ENCODE measurements around the gene TBCC.
"Not testable (repeated sequence)": the region's sequence is repeated elsewhere in the genome, so short reads cannot be mapped to it uniquely, and the experiment has no call there.

The TBCC gene

GRCh38 chr6:42729731-42730130 lies 16.2 kb downstream of the TBCC start:
- DNase-seq (ENCODE audit: low read depth): no peak

GRCh38 chr6:42727627-42728026 lies 18.3 kb downstream of the TBCC start:
- DNase-seq (ENCODE audit: low read depth): no peak

- DNase-seq (ENCODE audit: low read depth): peak; percentile 2
These were observed 18.8 kb downstream of the TBCC start for GRCh38 chr6:42727087-42727611.

- DNase-seq (ENCODE audit: low read depth): peak; percentile 48
These were observed 19.3 kb downstream of the TBCC start for GRCh38 chr6:42726485-42727086.

GRCh38 chr6:42726026-42726425 lies 19.9 kb downstream of the TBCC start:
- DNase-seq (ENCODE audit: low read depth): no peak

GRCh38 chr6:42724825-42725224 lies 21.1 kb downstream of the TBCC start:
- DNase-seq (ENCODE audit: low read depth): no peak

GRCh38 chr6:42722497-42722896 lies 23.4 kb downstream of the TBCC start, which contains the start of gene PRPH2:
Gene PRPH2 (minus strand): TSS chr6:42722597. CDS start chr6:42722334, 263 bp downstream.
- no peak for DNase-seq (ENCODE audit: low read depth)

- no peak for DNase-seq (ENCODE audit: low read depth)
These were observed 25.2 kb downstream of the TBCC start for GRCh38 chr6:42720739-42721138.

- no peak for DNase-seq (ENCODE audit: low read depth)
These were observed 30.0 kb downstream of the TBCC start for GRCh38 chr6:42715871-42716270.

- DNase-seq (ENCODE audit: low read depth): no peak
These were observed 31.7 kb downstream of the TBCC start for GRCh38 chr6:42714098-42714761.

GRCh38 chr6:42711930-42712329 lies 34.0 kb downstream of the TBCC start:
- DNase-seq (ENCODE audit: low read depth): no peak

- DNase-seq (ENCODE audit: low read depth): no peak
These were observed 35.6 kb downstream of the TBCC start for GRCh38 chr6:42710316-42710715.

GRCh38 chr6:42709871-42710270 lies 36.0 kb downstream of the TBCC start:
- DNase-seq (ENCODE audit: low read depth): no peak

- no peak for DNase-seq (ENCODE audit: low read depth)
These were observed 37.8 kb downstream of the TBCC start for GRCh38 chr6:42708096-42708495.

- no peak for DNase-seq (ENCODE audit: low read depth)
These were observed 38.3 kb downstream of the TBCC start for GRCh38 chr6:42707595-42707994.

- DNase-seq (ENCODE audit: low read depth): no peak
These were observed 40.9 kb downstream of the TBCC start for GRCh38 chr6:42704937-42705374.

GRCh38 chr6:42704251-42704936 lies 41.5 kb downstream of the TBCC start:
- no peak for DNase-seq (ENCODE audit: low read depth)

GRCh38 chr6:42702786-42703185 lies 43.1 kb downstream of the TBCC start:
- DNase-seq (ENCODE audit: low read depth): not testable (repeated sequence)

- DNase-seq (ENCODE audit: low read depth): no peak
These were observed 43.7 kb downstream of the TBCC start for GRCh38 chr6:42702200-42702599.

- DNase-seq (ENCODE audit: low read depth): no peak
These were observed 47.7 kb downstream of the TBCC start for GRCh38 chr6:42698217-42698616.

- no peak for DNase-seq (ENCODE audit: low read depth)
These were observed 48.6 kb downstream of the TBCC start for GRCh38 chr6:42697268-42697655.

- DNase-seq (ENCODE audit: low read depth): no peak
These were observed 49.2 kb downstream of the TBCC start for GRCh38 chr6:42696526-42697267.

Measured in stimulated activated CD8-positive, alpha-beta memory T cell treated with anti-CD3 and anti-CD28 coated beads, Interleukin-15, amount 100 ng/mL, for 1 hour (primary cell).